ENCODE measurements around the gene ARHGEF17. TPM values are rescaled to one million over a fixed set of nuclear protein-coding genes. Genes with fewer than 3 reads are reported as not detected.
A peak's percentile ranks its signal among the peaks of the same experiment; 100 is the strongest.

ARHGEF17 gene
- total and polyA plus RNA-seq, 2 of the 13 experiments (the other 11 are each of a cell fraction or from before 2014, with no cell fraction given), result 10.7 to 28.8 TPM

GRCh38 chr11:73338279-73338678 lies 30.2 kb downstream of the ARHGEF17 start:
- no peak for TF ChIP-seq ZBTB44 (CRISPR knock-in tag; IDR thresholded peaks at IDR 0.05)
- TF ChIP-seq ZNF503 (CRISPR knock-in tag; IDR thresholded peaks at IDR 0.05), result no peak
- no peak for TF ChIP-seq ZNF749 (CRISPR knock-in tag; IDR thresholded peaks at IDR 0.05; ENCODE audit: borderline replicate concordance)
- TF ChIP-seq ZC3H4 (CRISPR knock-in tag; IDR thresholded peaks at IDR 0.05; ENCODE audit: borderline replicate concordance), result no peak
- Histone ChIP-seq H3K4me3 (replicated peaks in 1 of 3; ENCODE audit: insufficient read depth in 1 of 3, low read depth in 2 of 3, low read length in 3 of 3) (no peak overlapping the region), H3K4me2 (ENCODE audit: low read depth, low read length) (no peak overlapping the region), H3K79me2 (ENCODE audit: insufficient read depth, low read length) (peaks cover 17% of the 10 kb centered on the region), H3K9ac (ENCODE audit: insufficient read depth, low read depth, low read length) (no peak overlapping the region), H3K36me3 (replicated peaks in 1 of 2; ENCODE audit: control insufficient read depth in 1 of 2, insufficient read depth in 2 of 2, low read length in 2 of 2) (peaks cover 6 to 38% of the 10 kb centered on the region in 2 experiments; a peak in 4 of 5 replicates), H3K4me1 (ENCODE audit: insufficient read depth, low read length) (peaks cover 27% of the 10 kb centered on the region), H3K27ac (ENCODE audit: extremely low read length, insufficient read depth, low read length) (no peak overlapping the region), H4K20me1 (ENCODE audit: insufficient read depth, low read length) (peaks cover 11% of the 10 kb centered on the region), H3K9me3 (ENCODE audit: low read length) (no peaks in the 10 kb centered on the region), H3K27me3 (ENCODE audit: control insufficient read depth in 1 of 2, insufficient read depth in 2 of 2, low read length in 2 of 2) (no peaks in the 10 kb centered on the region), H2AFZ (ENCODE audit: low read length) (no peak overlapping the region)
- POLR2A ChIA-PET, result interaction anchor here (6.2 kb wide), 1 partner anchor 31 kb away, joined by 124 read pairs; the partner anchor contains the start of gene ARHGEF17
- in situ Hi-C loops (cut with HindIII; ENCODE audit: extremely low pct_ligation_motif_present, low pct_unique_long_range_greater_than_20kb) (no loop called here), intact Hi-C loops (cut with micrococcal nuclease; ENCODE audit: unreplicated experiment) (no loop called here)
- FAIRE-seq (no peak), ATAC-seq (no peak), DNase-seq (ENCODE audit: low spot score) (no peak)
- no TSS peak for BruUV-seq (replicated peaks)
- WGBS (ENCODE audit: low lambda C conversion rate), result 94% methylated on average over 4 of the region's 4 CpGs
- CTCF ChIA-PET (ENCODE audit: low intra/inter-chr PET ratio, low total read pairs), result no interaction called here

GRCh38 chr11:73340164-73340563 lies 32.1 kb downstream of the ARHGEF17 start:
- no TSS peak for BruUV-seq (replicated peaks)
- no peak overlapping the region for H3K9ac ChIP-seq (ENCODE audit: insufficient read depth, low read depth, low read length)
- DNase-seq (ENCODE audit: low spot score) (no peak), FAIRE-seq (no peak), ATAC-seq (no peak)
- in situ Hi-C loops (cut with HindIII; ENCODE audit: extremely low pct_ligation_motif_present, low pct_unique_long_range_greater_than_20kb) (loop anchor here (5.0 kb wide), 1 partner anchor 33 kb away; the partner anchor contains the start of gene ARHGEF17), intact Hi-C loops (cut with micrococcal nuclease; ENCODE audit: unreplicated experiment) (no loop called here)
- no peak overlapping the region for H3K4me2 ChIP-seq (ENCODE audit: low read depth, low read length)
- no peaks in the 10 kb centered on the region for H3K27me3 ChIP-seq (ENCODE audit: control insufficient read depth in 1 of 2, insufficient read depth in 2 of 2, low read length in 2 of 2)
- H2AFZ ChIP-seq (ENCODE audit: low read length), result no peak overlapping the region
- H3K79me2 ChIP-seq (ENCODE audit: insufficient read depth, low read length), result peaks cover 14% of the 10 kb centered on the region
- no peak overlapping the region for H3K27ac ChIP-seq (ENCODE audit: extremely low read length, insufficient read depth, low read length)
- no peak for TF ChIP-seq HOXA5 (CRISPR knock-in tag; IDR thresholded peaks at IDR 0.05)
- no peak for TF ChIP-seq PRDM10 (CRISPR knock-in tag; IDR thresholded peaks at IDR 0.05; ENCODE audit: low read depth)
- TF ChIP-seq ZFP36 (IDR thresholded peaks at IDR 0.05; ENCODE audit: borderline replicate concordance, low read depth, low read length, partially characterized antibody), result peak; percentile 78
- WGBS (ENCODE audit: low lambda C conversion rate), result 89% methylated on average over 3 of the region's 3 CpGs
- POLR2A ChIA-PET, result no interaction called here
- H3K36me3 ChIP-seq (replicated peaks in 1 of 2; ENCODE audit: control insufficient read depth in 1 of 2, insufficient read depth in 2 of 2, low read length in 2 of 2), result peaks cover 6 to 38% of the 10 kb centered on the region in 2 experiments; a peak in 4 of 5 replicates
- peaks cover 11% of the 10 kb centered on the region for H3K4me1 ChIP-seq (ENCODE audit: insufficient read depth, low read length)
- H3K4me3 ChIP-seq (replicated peaks in 1 of 3; ENCODE audit: insufficient read depth in 1 of 3, low read depth in 2 of 3, low read length in 3 of 3), result no peak overlapping the region
- H3K9me3 ChIP-seq (ENCODE audit: low read length), result no peaks in the 10 kb centered on the region
- peaks cover 17% of the 10 kb centered on the region for H4K20me1 ChIP-seq (ENCODE audit: insufficient read depth, low read length)
- CTCF ChIA-PET (ENCODE audit: low intra/inter-chr PET ratio, low total read pairs), result no interaction called here

All from HepG2 (cell line).